Heart left ventricle (tissue), 16 donors: Measurements from ENCODE around the gene CFAP251. TPM values are rescaled to one million over a fixed set of nuclear protein-coding genes. Genes with fewer than 3 reads are reported as not detected.

Experiments used
- ATAC-seq, 4 donors: fragments of 200-7000 bp; cut with Tn5 transposase; one replicate each; pipeline ENCODE4 v1.9.1; 2020 to 2022; ENCODE audit warnings: moderate library complexity in 4 of 4, mild to moderate bottlenecking in 3 of 4, moderate number of reproducible peaks in 1 of 4
- DNase-seq, 5 donors: peaks; one replicate each; pipeline ENCODE4 v3.0.0-alpha.2; 2020
- H3K27ac ChIP-seq, 12 donors: fragments of 200-600 bp; sonication (generic) in 4 of 12; one replicate each; pipeline versions ENCODE4 v1.5.0 to v1.8.0; 2016 to 2022; ENCODE audit warnings: mild to moderate bottlenecking in 2 of 12
- H3K27me3 ChIP-seq, 9 donors: fragments of 200-600 bp; sonication (generic) in 2 of 9; one replicate each; pipeline versions ENCODE4 v1.5.1 to v1.8.0; 2016 to 2022; ENCODE audit warnings: mild to moderate bottlenecking in 3 of 9
- H3K36me3 ChIP-seq, 9 donors: fragments of 200-600 bp; sonication (generic) in 2 of 9; one replicate each; pipeline versions ENCODE4 v1.5.0 to v1.8.0; 2018 to 2022; ENCODE audit warnings: mild to moderate bottlenecking in 2 of 9
- H3K4me1 ChIP-seq, 12 donors: fragments of 200-600 bp; sonication (generic) in 4 of 12; one replicate each; pipeline versions ENCODE4 v1.5.0 to v1.8.0; 2016 to 2022; ENCODE audit warnings: mild to moderate bottlenecking in 3 of 12
- H3K4me3 ChIP-seq, 12 donors: fragments of 200-600 bp; sonication (generic) in 4 of 12; one replicate each; pipeline versions ENCODE4 v1.5.0 to v1.8.0; 2017 to 2022; ENCODE audit warnings: mild to moderate bottlenecking in 9 of 12, moderate library complexity in 4 of 12
- H3K9me3 ChIP-seq, 12 donors: fragments of 200-600 bp; sonication (generic) in 4 of 12; one replicate each; pipeline versions ENCODE4 v1.5.0 to v1.8.0; 2016 to 2022; ENCODE audit warnings: mild to moderate bottlenecking in 1 of 12
- CTCF ChIP-seq, 12 donors: fragments of 200-600 bp; sonication (generic) in 4 of 12; IDR thresholded peaks; one replicate each; pipeline versions ENCODE4 v1.5.0 to v1.8.0; 2018 to 2022; ENCODE audit warnings: antibody characterized with exemption in 12 of 12, mild to moderate bottlenecking in 5 of 12
- POLR2A ChIP-seq, 2 donors: fragments of 450-650 bp; IDR thresholded peaks; one replicate each; pipeline ENCODE4 v1.6.1; 2017; ENCODE audit warnings: antibody characterized with exemption in 2 of 2, mild to moderate bottlenecking in 2 of 2, moderate library complexity in 2 of 2
- WGBS, 4 donors: extraction: QIAGEN DNeasy Blood & Tissue Kit in 2 of 4; methylation state at CpG; one replicate each; pipeline versions ENCODE4 v1.1.5 to v1.1.7; 2013 to 2018; 5-methylcytosine and 5-hydroxymethylcytosine counted together
- intact Hi-C, 10 donors: fragments of 100-400 bp; cut with DNase I; formaldehyde crosslinking; loops; one replicate each; pipeline versions ENCODE4 v1.11.1 to v1.14.2; 2022
- polyA plus RNA-seq, 2 donors: library from polyadenylated mRNA; stranded (reverse); fragments of 200-250 nt; gene quantifications; one replicate each; pipeline ENCODE4 v1.2.3, GENCODE V29; 2013
- total RNA-seq, 9 donors: library from RNA; depleted of rRNA in 2 of 9; stranded (reverse); fragments of >200 nt in 2 of 9; fragmentation: NEBNext Ultra II Directional in 3 of 9; extraction: Animal tissue kit (Norgen Biotek cat#: 25700) in 3 of 9; gene quantifications; one replicate each; pipeline versions ENCODE4 v1.1.0 to v1.2.4, GENCODE V29; 2016 to 2023
- donor health status: ischemic (EF 13 %, LVEDD 7.1; RV severe dilation, severe dysfunction).
- donor health status: healthy with polysubstance abuse.
- donor health status: DM: no; HTN: yes; CAD: no.
- donor health status: DM: no; HTN: no; CAD: no.
- donor health status: ischemic (EF 25% LVEDD 6.9; RV normal size, moderate dysfunction).
- donor health status: ischemic (EF 25% LVEDD 5.7; RV mildly dilated, moderate dysfunction).
- donor health status: healthy.
- donor health status: DM: yes; HTN: yes; CAD: no.
- donor health status: ischemic (EF 35%, LVEDD 5.7; RV mildly dilated, moderate dysfunction).
- donor health status: nonischemic (EF 11% LVEDD 7.7; RV severe dilation, severe dysfunction).
- donor health status: DM: yes; HTN: yes; CAD: no.
- donor health status: PGD.
- donor health status: ischemic (EF 29% LVEDD 5.4; RV normal size, mild dysfunction).
- donor health status: nonischemic (EF 23%, LVEDD 6.1; RV moderate dilation, normal function).

Gene CFAP251
- total and polyA plus RNA-seq, 11 donors = 0.60 to 8.0 (median 1.4) TPM

DNA sequence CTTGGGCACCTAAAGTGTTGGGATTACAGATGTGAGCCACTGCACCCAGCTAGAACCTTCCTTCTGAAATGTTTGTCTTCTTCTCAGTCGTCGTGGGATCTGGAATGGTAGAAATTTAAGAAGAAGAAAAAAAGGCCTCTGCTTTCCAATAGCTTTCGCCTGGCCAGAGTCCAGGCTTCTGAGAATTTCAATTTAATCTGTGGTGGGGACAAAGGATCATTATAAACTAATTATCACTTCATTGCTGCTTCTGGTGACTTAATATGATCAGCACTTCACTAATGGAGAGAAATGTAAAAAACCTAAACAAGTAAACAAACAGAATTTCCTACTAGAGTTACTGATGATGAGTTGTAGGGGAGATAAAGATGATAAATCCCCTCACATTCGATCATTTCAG, 51.3 kb downstream of the CFAP251 start:
- no peak for ATAC-seq
- Histone ChIP-seq H3K27ac (no peak overlapping the region), H3K4me1 (peaks cover 0 to 31% (median 10%) of the 10 kb centered on the region in 12 donors), H3K4me3 (no peak overlapping the region), H3K27me3 (no peaks in the 10 kb centered on the region), H3K36me3 (peaks cover 0 to 5% (median 0%) of the 10 kb centered on the region in 9 donors), H3K9me3 (peaks cover 0 to 9% (median 0%) of the 10 kb centered on the region in 12 donors)
- DNase-seq = no peak
- 73 to 79% (median 75%) methylated on average over 4 of the region's 4 CpGs for WGBS, 4 donors
- no peak for TF ChIP-seq POLR2A (IDR thresholded peaks at IDR 0.05)
- no peak for TF ChIP-seq CTCF (IDR thresholded peaks at IDR 0.05)
- intact Hi-C loops = loop anchor here in 1 of 10 donors (5.0 kb wide), 1 partner anchor 53 kb away; the partner anchor contains the start of gene BCL7A

- peak overlapping the region in 9 of 12 donors; percentile 17 to 64 (median 59) for H3K27ac ChIP-seq
- DNase-seq = peak in 4 of 5 donors; percentile 31 to 78 (median 52)
- 55 to 64% (median 56%) methylated on average over 6 of the region's 6 CpGs for WGBS, 4 donors
Observed at GRCh38 chr12:121970581-121971300, 52.3 kb downstream of the CFAP251 start.

GRCh38 chr12:121974026-121974985, 55.9 kb downstream of the CFAP251 start:
- no peak for DNase-seq
- 67 to 73% (median 70%) methylated on average over 13 of the region's 13 CpGs for WGBS, 4 donors
- H3K27ac ChIP-seq = peak overlapping the region in 1 of 12 donors; percentile 34
- intact Hi-C loops = no loop called here
- peaks cover 0 to 9% (median 0%) of the 10 kb centered on the region in 12 donors for H3K9me3 ChIP-seq
- no peaks in the 10 kb centered on the region for H3K36me3 ChIP-seq
- ATAC-seq = peak in 2 of 4 donors; percentile 24 to 35
- H3K4me3 ChIP-seq = no peak overlapping the region
- peaks cover 0 to 23% (median 11%) of the 10 kb centered on the region in 12 donors for H3K4me1 ChIP-seq
- TF ChIP-seq CTCF (IDR thresholded peaks at IDR 0.05) (no peak), POLR2A (IDR thresholded peaks at IDR 0.05) (no peak)
- no peaks in the 10 kb centered on the region for H3K27me3 ChIP-seq

More at GRCh38 chr12:121970581-121971300, 52.3 kb downstream of the CFAP251 start:
- ATAC-seq = peak; percentile 19 to 72 (median 54)
- H3K4me1 ChIP-seq = peaks cover 0 to 28% (median 11%) of the 10 kb centered on the region in 12 donors
- H3K9me3 ChIP-seq = peaks cover 0 to 9% (median 0%) of the 10 kb centered on the region in 12 donors
- H3K4me3 ChIP-seq = no peak overlapping the region
- intact Hi-C loops = no loop called here
- peaks cover 0 to 5% (median 0%) of the 10 kb centered on the region in 9 donors for H3K36me3 ChIP-seq
- H3K27me3 ChIP-seq = no peaks in the 10 kb centered on the region
- no peak for TF ChIP-seq CTCF (IDR thresholded peaks at IDR 0.05)
- TF ChIP-seq POLR2A (IDR thresholded peaks at IDR 0.05) = no peak
